ENCODE results near the gene GHDC.

DNA sequence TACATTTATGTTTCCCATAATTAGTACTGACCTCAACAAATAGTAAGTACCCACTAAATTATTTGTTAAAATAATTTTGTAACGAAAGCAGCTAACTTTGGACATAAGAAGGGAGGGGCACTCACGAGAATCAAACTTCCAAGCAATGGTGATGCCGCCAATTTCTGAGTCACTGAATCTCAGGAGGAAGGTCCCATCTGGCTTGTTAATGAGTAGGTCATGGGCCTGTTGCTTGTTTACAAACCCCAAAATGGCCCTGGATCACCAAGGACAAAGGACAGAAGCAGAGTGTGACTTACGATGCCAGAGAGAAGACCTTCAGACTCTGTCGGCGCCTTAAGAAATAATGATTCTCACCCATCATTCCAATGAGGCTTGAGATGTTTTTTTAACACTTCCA lies 15.8 kb upstream of the GHDC start:
- TF ChIP-seq CTCF (conservative IDR thresholded peaks at IDR 0.05) (no peak), EZH2 (IDR thresholded peaks at IDR 0.05; ENCODE audit: low read depth) (no peak)
